Measurements from ENCODE around the gene VAMP5. TPM values are rescaled to one million over a fixed set of nuclear protein-coding genes. Genes with fewer than 3 reads are reported as not detected.
"Not testable (repeated sequence)": the region's sequence is repeated elsewhere in the genome, so short reads cannot be mapped to it uniquely, and the experiment has no call there.

Gene VAMP5
- total RNA-seq, 4 donors from 2014 or later: 39.6 to 91.6 (median 55.6) TPM

GRCh38 chr2:85589181-85589580 lies 5.0 kb downstream of the VAMP5 start:
- H3K27ac ChIP-seq: peak overlapping the region in 3 of 4 donors; percentile 74 to 95 (median 93)
- no peak for DNase-seq (ENCODE audit: low spot score in 2 of 2)
- no peaks in the 10 kb centered on the region for H3K27me3 ChIP-seq
- 70 to 79% methylated on average over 4 of the region's 4 CpGs for WGBS, 2 donors
- no peak overlapping the region for H3K4me3 ChIP-seq
- H3K4me1 ChIP-seq: peaks cover 0 to 90% (median 68%) of the 10 kb centered on the region in 4 donors
- H3K9me3 ChIP-seq: no peaks in the 10 kb centered on the region
- H3K36me3 ChIP-seq: no peaks in the 10 kb centered on the region
- TF ChIP-seq CTCF (IDR thresholded peaks at IDR 0.05) (no peak), POLR2A (IDR thresholded peaks at IDR 0.05) (no peak), EP300 (IDR thresholded peaks at IDR 0.05) (no peak)

DNA sequence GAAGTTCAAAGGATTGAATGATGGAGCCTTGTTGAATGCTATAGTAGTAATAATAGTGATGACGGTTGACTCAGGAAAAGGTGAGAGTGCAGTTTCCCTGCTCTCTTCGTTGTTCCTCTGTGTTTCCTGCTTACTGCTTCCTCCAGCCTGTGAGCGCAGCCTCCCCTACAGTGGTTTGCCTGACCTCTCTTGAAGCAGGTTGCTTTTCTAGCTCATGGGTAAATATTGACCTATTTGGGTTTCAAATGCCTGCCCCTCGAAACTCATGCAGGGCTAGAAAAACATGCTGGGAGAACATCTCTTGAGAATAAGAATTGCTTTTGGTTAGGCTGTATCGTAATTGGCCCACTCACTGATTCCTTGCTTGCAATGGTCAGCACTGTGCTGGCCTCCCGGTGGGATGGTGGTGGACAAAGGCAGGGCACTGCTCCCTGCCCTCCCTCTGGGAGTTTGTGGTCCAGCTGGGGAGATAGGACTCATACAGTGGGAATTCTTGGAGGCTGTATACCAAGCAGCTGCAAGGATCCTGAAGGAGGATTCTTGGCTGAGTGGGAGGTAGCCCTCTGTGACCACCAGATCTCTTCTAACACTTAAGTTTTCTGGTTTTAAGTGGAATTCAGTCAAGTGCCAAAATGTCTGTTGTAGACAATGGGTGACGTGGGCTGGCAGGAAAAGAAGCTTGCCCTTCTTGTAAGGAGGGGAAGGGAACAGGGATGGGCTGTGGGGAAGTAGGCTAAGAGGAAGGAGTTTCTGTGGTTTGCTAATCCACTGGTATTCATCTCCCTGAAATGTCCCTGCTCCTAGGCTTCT lies 6.0 kb downstream of the VAMP5 start:
- WGBS, 2 donors: 25 to 29% methylated on average over 7 of the region's 7 CpGs
- DNase-seq (ENCODE audit: low spot score in 2 of 2): no peak
- H3K27ac ChIP-seq: peak overlapping the region; percentile 30 to 95 (median 84)

DNA sequence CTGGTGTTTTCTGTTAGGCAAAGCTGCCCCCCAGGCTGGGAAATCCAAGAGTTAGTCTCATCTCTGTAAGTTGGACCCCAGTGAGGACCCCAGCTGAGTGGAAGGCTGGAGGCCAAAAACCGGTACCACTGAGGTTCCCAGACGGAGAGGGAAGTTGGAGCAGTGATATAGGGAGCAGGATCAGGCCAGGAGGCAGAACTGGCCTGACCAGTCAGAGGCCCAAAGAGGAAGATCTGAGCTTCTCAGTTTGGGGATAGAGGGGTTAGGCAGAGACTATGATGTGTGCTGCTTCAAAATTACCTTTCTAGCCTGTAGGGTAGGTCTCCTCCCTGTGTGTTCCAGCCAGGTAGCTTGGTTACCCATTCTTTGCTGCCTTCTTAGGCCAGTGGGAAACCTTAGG lies 6.7 kb downstream of the VAMP5 start:
- Histone ChIP-seq H3K27ac (peak overlapping the region; percentile 30 to 95 (median 84)), H3K4me1 (peaks cover 0 to 84% (median 61%) of the 10 kb centered on the region in 4 donors), H3K36me3 (no peaks in the 10 kb centered on the region), H3K9me3 (no peaks in the 10 kb centered on the region), H3K4me3 (no peak overlapping the region), H3K27me3 (no peaks in the 10 kb centered on the region)
- 55 to 84% methylated on average over 2 of the region's 2 CpGs for WGBS, 2 donors
- no peak for DNase-seq (ENCODE audit: low spot score in 2 of 2)
- TF ChIP-seq CTCF (IDR thresholded peaks at IDR 0.05): no peak
- no peak for TF ChIP-seq EP300 (IDR thresholded peaks at IDR 0.05)
- no peak for TF ChIP-seq POLR2A (IDR thresholded peaks at IDR 0.05)

More for the DNA sequence above, 6.0 kb downstream of the VAMP5 start:
- no peaks in the 10 kb centered on the region for H3K27me3 ChIP-seq
- H3K4me3 ChIP-seq: no peak overlapping the region
- peaks cover 0 to 91% (median 69%) of the 10 kb centered on the region in 4 donors for H3K4me1 ChIP-seq
- no peaks in the 10 kb centered on the region for H3K9me3 ChIP-seq
- TF ChIP-seq POLR2A (IDR thresholded peaks at IDR 0.05) (no peak), CTCF (IDR thresholded peaks at IDR 0.05) (peak in 1 of 5 experiments; percentile 5), EP300 (IDR thresholded peaks at IDR 0.05) (peak in 1 of 2 donors; percentile 50)
- H3K36me3 ChIP-seq: no peaks in the 10 kb centered on the region

DNA sequence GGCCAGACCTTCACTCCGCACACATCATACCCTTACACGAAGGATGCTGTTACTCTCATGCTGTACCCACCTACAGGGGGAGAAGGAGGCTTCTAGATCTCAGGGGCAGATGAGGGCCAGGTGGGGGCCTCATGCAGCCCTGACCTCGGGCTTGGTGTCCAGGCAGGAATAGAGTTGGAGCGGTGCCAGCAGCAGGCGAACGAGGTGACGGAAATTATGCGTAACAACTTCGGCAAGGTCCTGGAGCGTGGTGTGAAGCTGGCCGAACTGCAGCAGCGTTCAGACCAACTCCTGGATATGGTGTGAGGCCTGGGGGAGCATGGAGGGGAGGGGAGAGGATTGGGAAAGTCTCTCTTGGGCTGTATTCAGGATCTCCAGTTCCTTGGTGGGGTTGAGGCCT lies 7.3 kb downstream of the VAMP5 start:
- TF ChIP-seq POLR2A (IDR thresholded peaks at IDR 0.05) (no peak), CTCF (IDR thresholded peaks at IDR 0.05) (no peak), EP300 (IDR thresholded peaks at IDR 0.05) (no peak)
- Histone ChIP-seq H3K36me3 (peaks cover 0 to under 1% (median 0%) of the 10 kb centered on the region in 3 donors), H3K4me1 (peaks cover 0 to 84% (median 62%) of the 10 kb centered on the region in 4 donors), H3K27ac (peak overlapping the region; percentile 30 to 95 (median 84)), H3K27me3 (no peaks in the 10 kb centered on the region), H3K9me3 (no peaks in the 10 kb centered on the region), H3K4me3 (no peak overlapping the region)
- DNase-seq (ENCODE audit: low spot score in 2 of 2): no peak
- 71 to 76% methylated on average over 10 to 12 of the region's 12 CpGs for WGBS, 2 donors

GRCh38 chr2:85592299-85592698 lies 8.1 kb downstream of the VAMP5 start:
- not testable (repeated sequence) for H3K9me3 ChIP-seq; H3K4me3 ChIP-seq; DNase-seq (ENCODE audit: low spot score in 2 of 2); H3K27me3 ChIP-seq; H3K36me3 ChIP-seq
- Histone ChIP-seq H3K4me1 (peaks cover 0 to 83% (median 65%) of the 10 kb centered on the region in 4 donors), H3K27ac (peak overlapping the region in 2 of 4 donors; percentile 93 to 95)
- 94 to 96% methylated on average over 9 of the region's 9 CpGs for WGBS, 2 donors
